NOMO-1 treated with DMSO at 0.1 percent for 48 hours (cell line): Measurements from ENCODE around the gene CAMK2G.
A peak's percentile ranks its signal among the peaks of the same experiment; 100 is the strongest.

Experiments used
- DNase-seq: peaks from one replicate; lab custom pipeline; 2025; ENCODE audit not compliant: unreplicated experiment; lab: John Stamatoyannopoulos, UW

CAMK2G gene

DNA sequence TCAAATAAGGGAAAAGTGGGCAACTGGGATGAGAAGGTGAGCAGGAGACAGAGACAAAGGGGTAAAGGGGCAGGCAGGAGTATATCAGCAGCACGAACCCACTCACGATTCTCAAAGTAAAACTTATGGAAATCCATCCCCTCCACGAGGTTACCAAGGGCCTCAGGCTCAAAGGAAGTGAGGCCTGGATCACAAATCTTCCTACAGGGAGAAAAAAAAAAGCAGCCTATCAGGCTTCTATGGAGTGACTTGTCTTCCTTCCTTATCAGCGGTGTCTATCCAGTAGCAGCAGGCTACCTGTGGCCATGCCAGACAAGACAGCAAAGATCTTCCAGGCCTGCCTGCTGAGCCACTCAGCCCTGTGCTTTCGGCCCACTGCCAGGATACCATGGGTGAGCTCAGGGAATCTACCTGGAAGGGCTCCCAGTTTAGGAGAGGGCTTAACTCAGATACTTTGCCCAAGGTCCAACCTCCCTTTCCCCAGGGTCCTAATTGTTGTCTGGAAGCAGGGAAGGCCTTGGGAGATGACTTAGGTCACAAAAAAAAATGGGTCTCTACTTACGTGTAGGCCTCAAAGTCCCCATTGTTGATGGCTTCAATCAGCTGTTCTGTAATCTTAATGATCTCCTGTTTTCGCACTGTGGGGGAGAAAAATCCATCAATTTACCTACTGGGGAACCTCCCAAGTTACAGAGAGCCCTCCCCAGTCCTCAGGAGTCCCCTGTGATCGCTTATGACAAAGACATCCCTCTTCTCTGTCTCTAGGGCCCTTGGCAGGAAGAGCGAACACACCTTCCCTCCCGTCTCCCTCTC, 57.2 kb downstream of the CAMK2G start:
- no peak for DNase-seq

DNA sequence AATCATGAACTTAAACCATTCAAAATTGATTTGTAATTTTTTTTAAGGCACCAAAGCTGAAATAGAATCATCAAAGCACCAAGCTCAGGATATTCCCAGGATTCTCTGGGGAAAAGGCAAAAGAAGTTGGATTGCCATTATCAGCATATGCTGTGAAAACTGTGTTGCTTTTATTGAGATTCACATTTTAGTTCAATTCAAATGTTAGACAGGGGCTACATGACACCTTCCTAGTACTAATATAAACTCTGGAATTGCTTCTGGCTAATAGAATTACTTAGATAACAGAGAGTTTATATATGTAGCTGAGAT, 58.7 kb downstream of the CAMK2G start:
- no peak for DNase-seq

DNA sequence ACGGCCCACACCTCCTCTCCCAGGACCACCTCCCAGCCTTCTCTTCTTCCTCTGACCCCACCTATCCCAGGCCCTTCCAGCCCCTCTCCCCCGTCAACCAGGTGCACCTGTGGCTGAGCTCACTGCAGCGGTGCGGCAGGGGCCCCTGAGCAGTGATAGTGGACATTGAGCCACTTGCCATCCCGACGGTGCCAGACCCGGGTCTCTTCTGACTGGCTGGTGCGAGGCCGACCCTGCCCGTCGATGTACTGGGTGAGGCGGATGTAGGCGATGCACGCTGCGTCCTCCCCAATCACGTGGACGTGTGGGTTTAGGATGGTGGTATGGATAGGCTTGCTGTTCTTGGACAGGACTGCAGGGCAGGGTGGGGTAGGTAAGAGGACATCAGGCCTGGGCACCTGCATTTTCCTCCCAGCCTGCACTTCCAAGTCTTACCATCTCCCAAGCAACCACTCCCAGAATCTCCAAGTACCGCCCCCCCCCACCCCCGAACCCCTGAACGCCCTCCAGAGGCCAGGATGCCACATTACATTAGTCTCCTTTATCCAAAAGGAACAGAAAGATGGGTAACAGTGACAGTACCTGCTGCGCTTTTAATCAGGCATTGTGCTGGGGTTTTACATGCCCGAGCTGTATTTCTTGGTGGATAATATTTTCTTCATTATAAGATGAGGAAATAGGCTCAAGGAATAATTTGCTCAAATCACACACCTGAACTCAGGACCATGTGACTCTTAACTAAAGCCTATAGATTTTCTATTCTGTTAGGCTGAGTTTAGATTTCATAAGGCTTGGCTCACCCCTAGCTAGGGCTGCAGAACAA, 59.2 kb downstream of the CAMK2G start:
- DNase-seq: no peak

GRCh38 chr10:73814276-73814895, 60.0 kb downstream of the CAMK2G start:
- no peak for DNase-seq

GRCh38 chr10:73813333-73813732, 61.0 kb downstream of the CAMK2G start:
- DNase-seq: no peak

DNA sequence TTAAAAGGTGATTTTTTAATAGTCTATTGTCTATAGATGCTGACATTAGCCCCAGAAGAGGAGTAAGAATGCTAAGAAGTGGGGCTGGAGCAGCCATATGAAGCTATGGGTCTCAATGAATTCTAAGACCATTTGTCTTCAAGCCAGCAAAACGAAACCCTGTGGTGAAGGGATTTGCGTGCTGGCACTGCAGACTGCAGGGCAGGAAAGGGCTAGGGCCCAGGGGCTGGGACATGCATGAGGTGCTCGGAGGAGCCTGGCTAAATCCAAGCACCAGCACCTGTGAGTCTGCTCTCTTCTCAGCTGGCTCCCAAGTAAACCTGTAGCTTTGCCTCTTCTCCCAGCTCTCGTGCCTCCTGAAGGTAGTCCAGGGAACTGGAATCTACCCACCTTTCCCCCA, 61.7 kb downstream of the CAMK2G start:
- no peak for DNase-seq

DNA sequence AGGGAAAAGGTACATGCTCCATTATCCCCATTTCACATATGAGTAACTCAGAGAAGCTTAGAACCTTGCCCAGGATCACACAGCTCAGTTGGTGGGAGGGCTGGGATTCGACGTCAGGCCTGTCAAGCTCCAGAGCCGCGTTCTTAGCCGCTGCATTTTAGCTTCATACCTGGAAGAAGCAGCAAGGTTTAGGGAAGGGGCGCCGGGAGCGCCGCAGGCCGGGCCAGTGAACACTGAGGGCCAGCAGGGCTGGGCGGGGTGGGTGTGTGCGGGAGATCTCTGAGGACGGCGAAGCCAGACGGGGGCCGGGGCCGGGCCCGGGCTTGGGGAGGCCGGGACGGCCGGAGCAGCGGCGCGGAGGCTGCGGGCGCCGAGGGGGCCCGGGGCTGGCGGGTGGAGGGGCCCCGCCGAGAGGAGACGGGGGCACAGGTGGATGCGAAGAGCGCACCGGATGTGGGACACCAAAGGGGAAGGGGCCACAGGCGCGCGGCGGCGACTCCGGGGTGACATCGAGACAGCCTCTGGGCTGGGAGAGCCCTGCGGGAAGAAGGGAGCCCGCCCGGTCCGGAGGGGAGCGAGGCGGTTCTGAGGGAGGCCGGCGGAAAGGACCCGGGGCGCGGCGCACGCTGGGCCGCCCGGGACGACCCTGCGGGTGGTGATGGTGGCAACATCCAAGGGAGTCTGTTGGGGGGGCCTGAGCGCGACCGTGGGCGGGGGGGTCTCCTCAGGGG, 63.5 kb downstream of the CAMK2G start:
- DNase-seq: peak; percentile 39

GRCh38 chr10:73810358-73810734, 64.0 kb downstream of the CAMK2G start:
- peak; percentile 39 for DNase-seq

- no peak for DNase-seq
Measured at GRCh38 chr10:73809061-73809818, 65.1 kb downstream of the CAMK2G start.

DNA sequence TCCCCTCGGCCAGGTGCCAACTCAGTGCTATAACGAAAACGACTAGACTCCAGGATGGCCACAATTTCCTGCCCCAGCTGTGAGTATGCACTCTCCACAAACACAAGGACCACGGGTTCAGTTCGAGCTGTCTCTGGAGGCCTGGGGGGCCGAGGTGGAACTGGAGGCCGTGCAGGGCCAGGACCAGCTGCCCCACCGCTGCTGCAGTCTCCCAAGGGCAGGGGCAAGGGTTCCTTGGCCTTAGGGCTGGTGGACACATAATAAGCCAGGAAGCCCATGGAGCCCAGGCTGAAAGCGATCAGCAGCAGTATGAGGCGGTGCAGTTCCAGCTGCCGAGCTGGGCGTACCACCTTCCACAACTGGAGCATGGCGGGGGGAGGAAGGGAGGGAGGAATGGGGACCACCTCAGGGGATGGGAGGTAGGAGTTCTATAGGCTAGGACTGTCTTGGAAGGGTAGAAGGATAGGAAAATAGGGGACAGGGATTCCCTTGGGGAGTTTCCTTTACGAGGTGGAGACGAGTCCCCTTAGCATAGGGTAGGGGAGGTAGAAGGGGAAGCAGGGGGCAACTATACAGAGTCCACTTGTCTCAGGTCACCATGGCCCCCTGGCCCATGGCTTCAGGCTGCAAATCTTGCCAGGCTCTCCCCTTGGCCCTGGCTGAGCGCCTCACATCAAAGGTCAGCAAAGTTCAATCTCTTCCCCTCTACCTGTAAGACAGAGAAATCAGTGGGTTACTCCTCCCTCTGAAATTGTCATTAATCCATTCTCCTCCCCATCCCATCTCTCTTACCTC, 66.1 kb downstream of the CAMK2G start:
- DNase-seq: no peak

DNA sequence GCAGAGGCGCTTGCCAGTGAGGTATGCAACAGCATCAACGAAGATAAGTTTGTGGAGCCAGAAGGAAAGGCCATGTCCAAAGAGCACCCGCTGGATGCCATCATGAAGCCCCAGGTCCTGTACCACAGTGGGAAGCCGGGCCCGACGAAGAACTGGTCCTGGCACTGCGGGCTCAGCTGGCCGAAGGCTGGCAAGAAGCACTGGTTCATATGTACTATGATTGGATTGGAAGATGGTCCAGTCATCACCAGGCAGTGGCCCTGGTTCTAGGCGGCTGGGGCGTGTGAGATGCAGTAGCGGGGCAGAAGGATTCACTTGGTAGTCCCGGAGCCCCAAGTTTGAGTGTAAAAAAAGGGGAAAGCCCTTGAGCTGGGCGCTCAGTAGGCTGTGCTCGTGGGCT, 66.9 kb downstream of the CAMK2G start:
- DNase-seq: no peak

DNA sequence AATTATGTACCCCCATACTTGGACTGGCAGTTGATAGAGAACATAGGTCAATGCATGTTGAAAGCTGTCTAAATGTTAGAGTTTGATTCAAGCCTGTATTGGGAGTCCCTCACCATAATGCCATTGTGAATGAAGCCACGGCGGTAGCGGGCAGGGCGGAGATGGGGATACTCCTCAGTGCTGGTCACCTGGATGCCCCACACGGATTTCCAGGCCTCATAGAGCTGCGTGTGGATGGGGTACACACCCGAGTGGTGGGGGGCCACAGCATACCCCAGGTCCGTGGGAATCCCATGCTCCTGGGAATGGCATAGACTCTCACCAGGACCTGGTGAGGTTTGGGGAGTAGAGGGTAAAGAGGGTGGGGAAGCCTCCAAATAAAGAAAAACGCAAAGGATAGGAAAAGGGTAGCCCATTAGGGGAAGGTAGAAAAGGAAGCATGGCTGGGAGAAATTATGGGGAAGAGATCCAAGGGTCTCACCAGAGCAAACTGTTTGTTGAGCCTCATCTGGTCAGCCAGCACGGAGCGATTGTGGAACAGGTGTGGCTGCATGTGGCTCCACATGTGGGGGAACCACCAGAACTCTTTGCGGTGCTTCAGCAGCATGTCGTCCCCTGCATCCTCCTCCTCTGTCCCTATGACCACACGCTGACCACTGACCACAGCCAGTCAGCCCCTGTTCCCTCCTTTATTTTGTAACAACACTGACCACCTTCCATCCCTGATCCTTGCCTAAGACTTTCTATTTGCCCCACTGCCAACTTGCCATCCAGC, 68.0 kb downstream of the CAMK2G start:
- DNase-seq: no peak

DNA sequence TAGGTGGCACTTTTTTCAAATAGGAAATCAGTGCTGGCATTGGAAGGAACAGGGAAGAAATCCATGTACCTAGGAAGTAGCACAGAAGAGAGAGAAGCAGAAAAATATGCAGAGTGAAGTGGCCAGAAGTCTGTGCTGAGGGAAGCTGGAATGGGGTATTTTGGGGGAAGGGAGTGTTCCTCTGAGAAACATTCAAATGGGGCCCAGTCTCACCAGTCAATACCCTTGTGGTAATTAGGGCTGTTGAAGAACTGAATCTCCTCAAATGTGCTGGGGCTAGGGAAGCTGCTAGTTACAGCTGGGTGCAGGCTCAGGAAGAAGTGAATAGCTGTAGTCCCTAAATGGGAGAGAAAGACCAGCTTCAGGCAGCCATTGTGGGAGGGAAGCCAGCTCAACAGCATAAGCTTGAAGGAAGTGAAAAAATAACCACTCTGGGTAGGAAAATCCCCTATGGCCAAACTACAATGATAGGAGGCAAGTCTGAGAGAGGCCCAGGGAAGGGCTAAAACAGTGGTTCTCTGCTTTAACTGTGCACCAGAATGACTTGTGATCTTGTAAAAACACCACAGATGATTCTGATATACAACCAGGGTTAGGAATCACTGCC, 70.6 kb downstream of the CAMK2G start:
- DNase-seq: no peak

DNA sequence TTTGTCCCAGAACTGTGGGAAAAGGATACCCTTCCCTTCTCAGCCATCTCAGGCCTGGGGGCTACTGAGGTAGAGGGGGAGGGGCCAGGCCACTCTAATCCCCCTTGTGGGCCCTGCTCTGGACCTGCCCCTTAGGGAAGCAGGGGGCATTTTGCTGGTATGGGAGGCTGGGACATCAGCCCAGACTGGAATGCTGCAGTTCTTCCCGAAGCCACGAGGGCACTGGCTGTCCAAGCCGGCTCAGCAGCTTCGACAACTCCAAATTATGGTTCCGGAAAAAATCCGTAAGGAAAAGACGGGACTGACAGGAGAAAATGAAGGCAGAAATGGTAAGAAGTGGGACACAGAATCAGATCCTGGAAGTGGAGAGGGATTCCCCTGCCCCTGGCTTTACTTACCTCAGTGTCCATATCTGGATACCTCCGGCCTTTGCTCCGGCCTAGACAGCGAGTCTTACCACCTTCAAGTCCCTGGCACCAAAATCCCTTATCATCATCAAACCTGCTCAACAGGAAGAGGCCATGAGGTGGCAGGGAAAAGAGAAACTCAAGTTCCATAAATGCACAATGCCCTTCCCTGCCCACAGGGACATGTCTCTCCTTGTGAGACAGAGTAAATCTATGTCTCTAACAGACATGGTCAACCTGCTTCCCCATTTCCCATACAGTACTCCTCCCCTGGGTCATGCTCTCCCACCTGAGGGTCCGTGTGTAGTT, 71.9 kb downstream of the CAMK2G start:
- no peak for DNase-seq

DNA sequence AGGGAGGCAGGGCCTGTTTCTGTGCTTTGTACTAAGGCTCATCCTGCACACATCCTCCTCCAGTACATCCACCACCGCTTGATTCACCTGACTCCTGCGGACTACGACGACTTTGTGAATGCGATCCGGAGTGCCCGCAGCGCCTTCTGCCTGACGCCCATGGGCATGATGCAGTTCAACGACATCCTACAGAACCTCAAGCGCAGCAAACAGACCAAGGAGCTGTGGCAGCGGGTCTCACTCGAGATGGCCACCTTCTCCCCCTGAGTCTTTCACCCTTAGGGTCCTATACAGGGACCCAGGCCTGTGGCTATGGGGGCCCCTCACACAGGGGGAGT, 73.1 kb downstream of the CAMK2G start:
- no peak for DNase-seq

DNA sequence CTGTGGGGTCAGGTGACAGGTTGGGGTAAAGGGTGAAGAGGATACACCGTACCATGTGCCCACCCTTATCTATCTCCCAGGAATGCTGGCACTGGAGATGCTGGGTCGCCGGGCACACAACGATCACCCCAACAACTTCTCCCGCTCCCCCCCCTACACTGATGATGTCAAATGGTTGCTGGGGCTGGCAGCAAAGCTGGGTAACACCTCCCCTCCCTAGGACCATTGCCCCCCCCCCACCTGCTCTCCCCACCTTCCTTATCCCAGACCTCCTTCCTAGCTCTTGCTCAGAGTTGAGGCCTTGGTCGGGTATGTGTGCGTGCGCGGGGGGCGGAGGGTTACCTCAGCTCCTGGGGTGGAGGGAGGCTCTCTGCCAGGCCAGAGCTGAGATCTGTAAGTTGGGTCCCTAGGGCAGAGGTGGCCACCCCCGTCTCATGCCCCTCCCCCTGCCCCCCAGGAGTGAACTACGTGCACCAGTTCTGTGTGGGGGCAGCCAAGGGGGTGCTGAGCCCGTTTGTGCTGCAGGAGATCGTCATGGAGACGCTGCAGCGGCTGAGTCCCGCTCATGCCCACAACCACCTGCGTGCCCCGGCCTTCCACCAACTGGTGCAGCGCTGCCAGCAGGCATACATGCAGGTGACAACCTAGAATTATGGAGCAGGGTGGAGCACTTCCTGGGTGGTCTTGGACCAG, 73.6 kb downstream of the CAMK2G start:
- no peak for DNase-seq

GRCh38 chr10:73799899-73800559, 74.3 kb downstream of the CAMK2G start:
- no peak for DNase-seq
